SK-N-SH treated with all-trans-retinoic acid at 6 μM for 48 hours (cell line): ENCODE measurements around the gene GPHA2.
A peak's percentile ranks its signal among the peaks of the same experiment; 100 is the strongest.

Experiments used
- ATAC-seq: fragments of 200-7000 bp; cut with Tn5 transposase; 3 replicates; pipeline ENCODE4 v1.9.1; 2020; ENCODE audit warnings: mild to moderate bottlenecking, moderate library complexity
- ARNTL ChIP-seq: fragments of 450-650 bp; formaldehyde crosslinking; IDR thresholded peaks from 2 replicates; pipeline ENCODE4 v1.5.0; 2020; ENCODE audit warnings: low read depth, mild to moderate bottlenecking, moderate library complexity, borderline replicate concordance
- BACH2 ChIP-seq: fragments of 250-450 bp; sonication (Bioruptor Pico); IDR thresholded peaks from 2 replicates; pipeline ENCODE4 v1.9.0; 2021; ENCODE audit warnings: mild to moderate bottlenecking, borderline replicate concordance
- CSDC2 ChIP-seq: fragments of 250-450 bp; sonication (Bioruptor Pico); IDR thresholded peaks from 2 replicates; pipeline ENCODE4 v1.5.0; 2020; ENCODE audit warnings: mild to moderate bottlenecking, moderate library complexity
- CSRNP3 ChIP-seq: fragments of 250-450 bp; sonication (Bioruptor Pico); IDR thresholded peaks from 2 replicates; pipeline ENCODE4 v1.5.1; 2021; ENCODE audit warnings: mild to moderate bottlenecking, moderate library complexity
- ESRRG ChIP-seq: fragments of 250-450 bp; sonication (Bioruptor Pico); IDR thresholded peaks from 2 replicates; pipeline ENCODE4 v1.6.1; 2021; ENCODE audit warnings: mild to moderate bottlenecking
- ISL1 ChIP-seq: fragments of 250-450 bp; sonication (Bioruptor Pico); IDR thresholded peaks from 2 replicates; pipeline ENCODE4 v2.1.2; 2022; ENCODE audit warnings: mild to moderate bottlenecking, moderate library complexity
- OSR1 ChIP-seq: fragments of 250-450 bp; sonication (Bioruptor Pico); IDR thresholded peaks from 2 replicates; pipeline ENCODE4 v1.8.0; 2022; ENCODE audit warnings: moderate library complexity, mild to moderate bottlenecking, inconsistent platforms
- POU6F1 ChIP-seq: fragments of 250-450 bp; sonication (Bioruptor Pico); IDR thresholded peaks from 2 replicates; pipeline ENCODE4 v1.8.0; 2021; ENCODE audit warnings: low read depth, mild to moderate bottlenecking, moderate library complexity, borderline replicate concordance
- PPARA ChIP-seq: fragments of 250-450 bp; sonication (Bioruptor Pico); IDR thresholded peaks from 2 replicates; pipeline ENCODE4 v1.5.0; 2020; ENCODE audit warnings: mild to moderate bottlenecking, borderline replicate concordance
- RARB ChIP-seq: fragments of 250-450 bp; sonication (Bioruptor Pico); IDR thresholded peaks from 2 replicates; pipeline ENCODE4 v1.8.0; 2021; ENCODE audit warnings: mild to moderate bottlenecking, moderate library complexity
- TCF4 ChIP-seq: fragments of 250-450 bp; sonication (Bioruptor Pico); IDR thresholded peaks from 2 replicates; pipeline ENCODE4 v1.8.0; 2021; ENCODE audit warnings: mild to moderate bottlenecking, moderate library complexity, borderline replicate concordance
- TOX ChIP-seq: fragments of 250-450 bp; sonication (Bioruptor Pico); IDR thresholded peaks from 2 replicates; pipeline ENCODE4 v1.8.0; 2021; ENCODE audit warnings: mild to moderate bottlenecking, moderate library complexity, borderline replicate concordance
- ZC3H10 ChIP-seq: fragments of 250-450 bp; sonication (Bioruptor Pico); IDR thresholded peaks from 2 replicates; pipeline ENCODE4 v1.5.1; 2021; ENCODE audit warnings: mild to moderate bottlenecking, moderate library complexity
- ZFP3 ChIP-seq: fragments of 250-450 bp; sonication (Bioruptor Pico); IDR thresholded peaks from 2 replicates; pipeline ENCODE4 v1.5.0; 2020; ENCODE audit warnings: mild to moderate bottlenecking, moderate library complexity
- ZFP30 ChIP-seq: fragments of 450-650 bp; formaldehyde crosslinking; IDR thresholded peaks from 2 replicates; pipeline ENCODE4 v1.5.0; 2022; ENCODE audit warnings: mild to moderate bottlenecking, moderate library complexity
- ZNF70 ChIP-seq: fragments of 450-650 bp; formaldehyde crosslinking; IDR thresholded peaks from 2 replicates; pipeline ENCODE4 v1.5.0; 2020; ENCODE audit warnings: mild to moderate bottlenecking, moderate library complexity
- TF ChIP-seq, protein P1 (sequence below): fragments of 250-450 bp; sonication (Bioruptor Pico); IDR thresholded peaks from 2 replicates; pipeline ENCODE4 v1.5.1; 2020; ENCODE audit warnings: low read depth, mild to moderate bottlenecking, moderate library complexity
- TF ChIP-seq, protein P2 (sequence below): fragments of 250-450 bp; sonication (Bioruptor Pico); IDR thresholded peaks from 2 replicates; pipeline ENCODE4 v1.8.0; 2020; ENCODE audit warnings: mild to moderate bottlenecking, moderate library complexity, borderline replicate concordance

Gene GPHA2

GRCh38 chr11:64917663-64917995, 18.1 kb downstream of the GPHA2 start:
- TF ChIP-seq, protein P1, sequence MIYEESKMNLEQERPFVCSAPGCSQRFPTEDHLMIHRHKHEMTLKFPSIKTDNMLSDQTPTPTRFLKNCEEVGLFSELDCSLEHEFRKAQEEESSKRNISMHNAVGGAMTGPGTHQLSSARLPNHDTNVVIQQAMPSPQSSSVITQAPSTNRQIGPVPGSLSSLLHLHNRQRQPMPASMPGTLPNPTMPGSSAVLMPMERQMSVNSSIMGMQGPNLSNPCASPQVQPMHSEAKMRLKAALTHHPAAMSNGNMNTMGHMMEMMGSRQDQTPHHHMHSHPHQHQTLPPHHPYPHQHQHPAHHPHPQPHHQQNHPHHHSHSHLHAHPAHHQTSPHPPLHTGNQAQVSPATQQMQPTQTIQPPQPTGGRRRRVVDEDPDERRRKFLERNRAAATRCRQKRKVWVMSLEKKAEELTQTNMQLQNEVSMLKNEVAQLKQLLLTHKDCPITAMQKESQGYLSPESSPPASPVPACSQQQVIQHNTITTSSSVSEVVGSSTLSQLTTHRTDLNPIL (CRISPR knock-in tag), result no peak
- no peak for TF ChIP-seq ZFP30
- TF ChIP-seq TOX (CRISPR knock-in tag), result no peak
- TF ChIP-seq PPARA (CRISPR knock-in tag), result no peak
- TF ChIP-seq ZNF70 (CRISPR knock-in tag), result no peak
- no peak for TF ChIP-seq BACH2 (CRISPR knock-in tag)
- TF ChIP-seq, protein P2, sequence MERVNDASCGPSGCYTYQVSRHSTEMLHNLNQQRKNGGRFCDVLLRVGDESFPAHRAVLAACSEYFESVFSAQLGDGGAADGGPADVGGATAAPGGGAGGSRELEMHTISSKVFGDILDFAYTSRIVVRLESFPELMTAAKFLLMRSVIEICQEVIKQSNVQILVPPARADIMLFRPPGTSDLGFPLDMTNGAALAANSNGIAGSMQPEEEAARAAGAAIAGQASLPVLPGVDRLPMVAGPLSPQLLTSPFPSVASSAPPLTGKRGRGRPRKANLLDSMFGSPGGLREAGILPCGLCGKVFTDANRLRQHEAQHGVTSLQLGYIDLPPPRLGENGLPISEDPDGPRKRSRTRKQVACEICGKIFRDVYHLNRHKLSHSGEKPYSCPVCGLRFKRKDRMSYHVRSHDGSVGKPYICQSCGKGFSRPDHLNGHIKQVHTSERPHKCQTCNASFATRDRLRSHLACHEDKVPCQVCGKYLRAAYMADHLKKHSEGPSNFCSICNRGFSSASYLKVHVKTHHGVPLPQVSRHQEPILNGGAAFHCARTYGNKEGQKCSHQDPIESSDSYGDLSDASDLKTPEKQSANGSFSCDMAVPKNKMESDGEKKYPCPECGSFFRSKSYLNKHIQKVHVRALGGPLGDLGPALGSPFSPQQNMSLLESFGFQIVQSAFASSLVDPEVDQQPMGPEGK (CRISPR knock-in tag), result no peak
- TF ChIP-seq CSDC2 (CRISPR knock-in tag), result no peak
- TF ChIP-seq ESRRG (CRISPR knock-in tag), result no peak
- TF ChIP-seq CSRNP3 (CRISPR knock-in tag), result no peak
- no peak for ATAC-seq

GRCh38 chr11:64916775-64917662, 18.7 kb downstream of the GPHA2 start, which contains the start of gene ATG2A:
TSS of gene ATG2A (minus strand) at chr11:64917209. CDS start at chr11:64917135, 74 bp downstream.
- TF ChIP-seq PPARA (CRISPR knock-in tag), result no peak
- ATAC-seq, result peak; percentile 97

DNA sequence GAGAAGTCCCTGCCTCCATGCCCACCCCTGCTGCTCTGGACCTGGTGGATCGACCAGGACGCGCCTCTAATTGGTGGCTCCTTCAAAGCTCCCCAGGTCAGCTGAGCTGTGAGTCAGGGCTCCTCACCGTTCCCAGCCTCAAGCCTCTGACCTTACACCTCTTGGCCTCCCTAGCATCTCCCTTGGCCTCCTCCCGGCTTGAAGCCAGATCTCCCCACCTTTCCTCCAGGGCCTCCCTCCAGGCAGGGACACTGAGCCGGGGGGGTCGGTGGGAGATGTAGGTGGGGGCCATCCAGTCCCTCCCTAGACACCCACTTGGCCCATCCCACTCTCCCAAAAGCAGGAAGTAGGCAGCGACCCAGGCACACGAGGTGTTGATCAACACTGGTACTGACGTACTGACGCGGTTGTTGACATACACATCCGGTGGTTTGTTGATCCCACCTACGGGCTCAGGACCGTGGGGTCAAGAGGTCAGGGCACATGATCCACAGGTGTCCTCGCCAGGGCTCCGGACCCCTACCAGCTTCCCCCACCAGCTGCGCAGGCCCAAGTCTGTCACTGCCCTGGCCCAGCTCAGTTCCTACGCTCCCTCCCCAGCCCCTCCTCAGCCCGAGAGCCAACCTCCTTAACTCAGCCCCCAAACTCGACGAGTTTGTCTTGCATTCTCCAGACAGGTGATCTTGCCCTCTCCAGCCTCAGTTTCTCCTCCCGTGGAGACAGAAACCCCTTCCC, 19.5 kb downstream of the GPHA2 start:
- TF ChIP-seq OSR1 (no peak), RARB (CRISPR knock-in tag) (no peak), POU6F1 (CRISPR knock-in tag) (no peak), TCF4 (CRISPR knock-in tag) (no peak), CSDC2 (CRISPR knock-in tag) (no peak), ZFP3 (no peak)
- peak; percentile 18 for ATAC-seq

- ATAC-seq, result no peak
- TF ChIP-seq ZFP30, result no peak
- no peak for TF ChIP-seq PPARA (CRISPR knock-in tag)
- TF ChIP-seq ESRRG (CRISPR knock-in tag), result no peak
- no peak for TF ChIP-seq CSDC2 (CRISPR knock-in tag)
- no peak for TF ChIP-seq TCF4 (CRISPR knock-in tag)
- no peak for TF ChIP-seq CSRNP3 (CRISPR knock-in tag)
- TF ChIP-seq ISL1 (CRISPR knock-in tag), result no peak
- TF ChIP-seq, protein P2 (CRISPR knock-in tag), result no peak
- no peak for TF ChIP-seq OSR1
- TF ChIP-seq ARNTL (CRISPR knock-in tag), result no peak
- no peak for TF ChIP-seq RARB (CRISPR knock-in tag)
- TF ChIP-seq BACH2 (CRISPR knock-in tag), result no peak
- TF ChIP-seq, protein P1 (CRISPR knock-in tag), result no peak
- TF ChIP-seq ZFP3, result no peak
- no peak for TF ChIP-seq TOX (CRISPR knock-in tag)
- TF ChIP-seq POU6F1 (CRISPR knock-in tag), result no peak
- no peak for TF ChIP-seq ZC3H10 (CRISPR knock-in tag)
Measured at GRCh38 chr11:64915376-64915887, 20.3 kb downstream of the GPHA2 start.
